IMR-90 (cell line): ENCODE measurements around the gene PIGM. TPM values are rescaled to one million over a fixed set of nuclear protein-coding genes. Genes with fewer than 3 reads are reported as not detected.

Source experiments
- ATAC-seq: fragments of 200-7000 bp; cut with Tn5 transposase; 2 replicates; pipeline ENCODE4 v1.9.1; 2020; ENCODE audit warnings: low read depth, mild to moderate bottlenecking, moderate library complexity
- BruUV-seq: library from RNA; stranded (reverse); fragments of 400-500 nt; replicated peaks from 2 replicates; lab custom pipeline; 2021; lab: Mats Ljungman, UMichigan
- CTCF ChIA-PET: fragments of 300-600 bp; formaldehyde crosslinking; extraction: SDS; loops from one replicate; lab custom pipeline; 2021; ENCODE audit warnings: antibody characterized with exemption; lab: Yijun Ruan, JAX
- POLR2A ChIA-PET: fragments of 300-600 bp; sonication (Branson Sonifier 250); formaldehyde crosslinking; loops from one replicate; lab custom pipeline; 2022; ENCODE audit warnings: antibody characterized with exemption; ENCODE audit not compliant: unreplicated experiment; lab: Charles Lee
- DNase-seq: peaks from one replicate; pipeline ENCODE4 v3.0.0; 2013
- H2AFZ ChIP-seq: replicated peaks from 2 replicates; pipeline ENCODE3; 2013; ENCODE audit warnings: low read length, mild to moderate bottlenecking; ENCODE audit not compliant: poor library complexity
- H2AK5ac ChIP-seq: 2 replicates; pipeline ENCODE4 v1.6.1; 2013; ENCODE audit warnings: low read depth, low read length, inconsistent platforms
- H2AK9ac ChIP-seq: replicated peaks from 2 replicates; pipeline ENCODE3; 2013; ENCODE audit warnings: mild to moderate bottlenecking, low read depth, low read length, moderate library complexity; ENCODE audit not compliant: poor library complexity
- H2BK120ac ChIP-seq: 2 replicates; pipeline ENCODE4 v1.6.1; 2013; ENCODE audit warnings: low read depth, low read length, inconsistent platforms
- H2BK15ac ChIP-seq: 3 replicates; pipeline ENCODE4 v1.6.1; 2013; ENCODE audit warnings: low read depth, low read length, inconsistent platforms
- H2BK20ac ChIP-seq: 2 replicates; pipeline ENCODE4 v1.6.1; 2013; ENCODE audit warnings: low read depth, mild to moderate bottlenecking, inconsistent platforms, low read length, moderate library complexity
- H2BK5ac ChIP-seq: 2 replicates; pipeline ENCODE4 v1.6.1; 2013; ENCODE audit warnings: mild to moderate bottlenecking, low read depth, low read length, inconsistent platforms; ENCODE audit not compliant: poor library complexity, severe bottlenecking
- H3K14ac ChIP-seq: replicated peaks from 2 replicates; pipeline ENCODE4 v1.6.1; 2013; ENCODE audit warnings: low read depth, low read length, inconsistent platforms
- H3K18ac ChIP-seq: 2 replicates; pipeline ENCODE4 v1.6.1; 2013; ENCODE audit warnings: low read depth, low read length, control low read depth
- H3K23ac ChIP-seq: 2 replicates; pipeline ENCODE4 v1.6.1; 2013; ENCODE audit warnings: low read depth, low read length, inconsistent platforms
- H3K27ac ChIP-seq: 2 replicates; pipeline ENCODE4 v1.5.1; 2013; ENCODE audit warnings: mild to moderate bottlenecking, control low read depth, low read length; ENCODE audit not compliant: insufficient read depth
- H3K27me3 ChIP-seq: 2 replicates; pipeline ENCODE4 v1.6.1; 2013; ENCODE audit warnings: low read length; ENCODE audit not compliant: control insufficient read depth, insufficient read depth
- H3K36me3 ChIP-seq: 2 replicates; pipeline ENCODE4 v1.6.1; 2013; ENCODE audit warnings: low read length, mixed read lengths; ENCODE audit not compliant: control insufficient read depth, insufficient read depth
- H3K4ac ChIP-seq: 2 replicates; pipeline ENCODE4 v1.6.1; 2013; ENCODE audit warnings: low read depth, low read length, inconsistent platforms
- H3K4me1 ChIP-seq: 2 replicates; pipeline ENCODE4 v1.6.1; 2013; ENCODE audit warnings: low read length, mixed read lengths; ENCODE audit not compliant: control insufficient read depth, insufficient read depth
- H3K4me2 ChIP-seq: 2 replicates; pipeline ENCODE4 v1.6.1; 2013; ENCODE audit warnings: low read depth, mild to moderate bottlenecking, control low read depth, low read length, moderate library complexity
- H3K4me3 ChIP-seq: 2 replicates; pipeline ENCODE4 v1.5.1; 2013; ENCODE audit warnings: low read depth, mild to moderate bottlenecking, control low read depth, low read length, moderate library complexity; ENCODE audit not compliant: insufficient read depth
- H3K56ac ChIP-seq: 2 replicates; pipeline ENCODE4 v1.6.1; 2013; ENCODE audit warnings: low read length, inconsistent platforms; ENCODE audit not compliant: insufficient read depth; ENCODE audit errors: extremely low read depth
- H3K79me1 ChIP-seq, 2 experiments: 2 replicates each; pipeline ENCODE4 v1.6.1; 2013; ENCODE audit warnings: low read length in 2 of 2, inconsistent platforms in 1 of 2, low read depth in 1 of 2
- H3K9ac ChIP-seq: 2 replicates; pipeline ENCODE4 v1.6.1; 2013; ENCODE audit warnings: low read depth, low read length, control low read depth
- H3K9me1 ChIP-seq: 2 replicates; pipeline ENCODE4 v1.6.1; 2013; ENCODE audit warnings: low read length, inconsistent platforms; ENCODE audit not compliant: insufficient read depth
- H3K9me3 ChIP-seq: 2 replicates; pipeline ENCODE4 v1.6.1; 2013; ENCODE audit warnings: low read length; ENCODE audit not compliant: control insufficient read depth, insufficient read depth
- H4K20me1 ChIP-seq: 2 replicates; pipeline ENCODE4 v1.6.1; 2013; ENCODE audit warnings: low read length, inconsistent platforms; ENCODE audit not compliant: insufficient read depth
- H4K5ac ChIP-seq: 2 replicates; pipeline ENCODE4 v1.6.1; 2013; ENCODE audit warnings: mild to moderate bottlenecking, low read depth, low read length, control low read depth
- H4K8ac ChIP-seq, 2 experiments: 2 replicates each; pipeline ENCODE4 v1.6.1; 2013; ENCODE audit warnings: low read depth in 2 of 2, low read length in 2 of 2, control low read depth in 1 of 2, inconsistent platforms in 1 of 2
- H4K91ac ChIP-seq: 2 replicates; pipeline ENCODE4 v1.6.1; 2013; ENCODE audit warnings: low read depth, low read length, inconsistent platforms; ENCODE audit not compliant: insufficient read depth
- CEBPB ChIP-seq: IDR thresholded peaks from 2 replicates; pipeline ENCODE4 v1.6.1; 2012; ENCODE audit warnings: low read depth, low read length, improper control_type of control experiment
- CHD1 ChIP-seq: IDR thresholded peaks from 2 replicates; pipeline ENCODE4 v1.6.1; 2012; ENCODE audit warnings: low read depth, low read length, improper control_type of control experiment
- FOS ChIP-seq: fragments of 150-350 bp; IDR thresholded peaks from 2 replicates; pipeline ENCODE4 v1.6.1; 2016; ENCODE audit warnings: low read depth, low read length
- MAFK ChIP-seq: IDR thresholded peaks from 2 replicates; pipeline ENCODE4 v1.6.1; 2012; ENCODE audit warnings: low read depth, low read length, improper control_type of control experiment
- NFE2L2 ChIP-seq: fragments of 150-350 bp; IDR thresholded peaks from 2 replicates; pipeline ENCODE4 v1.6.1; 2016; ENCODE audit warnings: low read depth, mild to moderate bottlenecking, low read length
- RFX5 ChIP-seq: IDR thresholded peaks from 2 replicates; pipeline ENCODE4 v1.8.0; 2012; ENCODE audit warnings: low read depth, mild to moderate bottlenecking, low read length, moderate library complexity
- SMC3 ChIP-seq: fragments of 150-350 bp; IDR thresholded peaks from 2 replicates; pipeline ENCODE4 v1.6.1; 2016; ENCODE audit warnings: low read depth, mild to moderate bottlenecking, antibody characterized with exemption, low read length, moderate library complexity
- WGBS, 2 experiments: methylation state at CpG; one replicate each; pipeline versions ENCODE4 v1.1.5 to v1.1.7; 2013; ENCODE audit warnings: missing lambda C conversion rate in 2 of 2; ENCODE audit not compliant: insufficient read length in 1 of 2; ENCODE audit errors: extremely low coverage in 2 of 2; 5-methylcytosine and 5-hydroxymethylcytosine counted together
- dilution Hi-C: fragments of 300-500 bp; cut with HindIII; formaldehyde crosslinking; loops from one replicate; pipeline ENCODE4 v1.14.3; 2018; ENCODE audit warnings: low sequenced_read_pairs; ENCODE audit not compliant: unreplicated experiment
- in situ Hi-C: fragments of 300-500 bp; cut with MboI; formaldehyde crosslinking; loops from 3 replicates; pipeline ENCODE4 v1.14.3; 2019; ENCODE audit warnings: low sequenced_read_pairs, inconsistent platforms, mixed read lengths
- intact Hi-C: fragments of 100-400 bp; cut with micrococcal nuclease; formaldehyde crosslinking; loops from 2 replicates; pipeline ENCODE4 v1.10.0; 2022
- polyA plus RNA-seq, 3 experiments: library from polyadenylated mRNA; depleted of rRNA; stranded (reverse); fragments of >200 nt; gene quantifications; 2 replicates each; pipeline ENCODE4 v1.2.3, GENCODE V29; 2012; ENCODE audit warnings: low replicate concordance in 1 of 3
- total RNA-seq: library from RNA; depleted of rRNA; stranded (reverse); fragments of >200 nt; gene quantifications from 2 replicates; pipeline ENCODE4 v1.2.3, GENCODE V29; 2012
- TF ChIP-seq, protein P1 (sequence below): fragments of 150-350 bp; IDR thresholded peaks from 2 replicates; pipeline ENCODE4 v1.6.1; 2016; ENCODE audit warnings: low read depth, mild to moderate bottlenecking, low read length, moderate library complexity, borderline replicate concordance

The PIGM gene
- total and polyA plus RNA-seq, 2 of the 4 experiments (the other 2 are of a cell fraction) = 2.9 TPM

DNA sequence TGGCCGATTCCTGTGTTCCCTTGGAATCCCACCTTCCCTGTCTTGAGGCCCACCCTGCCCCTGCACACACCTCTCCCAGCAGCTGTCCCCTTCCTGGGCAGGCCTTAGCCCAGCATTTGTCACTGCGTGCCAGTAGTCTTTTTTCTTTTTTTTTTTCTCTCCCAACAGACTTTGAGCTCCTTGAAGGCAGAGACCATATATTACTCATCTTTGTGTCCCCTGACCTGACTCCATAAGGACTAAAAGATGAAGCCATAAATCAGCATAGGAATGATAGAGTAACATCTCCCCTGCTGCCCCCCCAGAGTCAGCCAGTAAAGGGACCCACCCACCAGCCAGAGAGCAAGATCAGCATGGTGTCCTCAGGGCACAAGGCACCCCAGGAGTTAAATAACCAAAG, 27.4 kb downstream of the PIGM start:
- Histone ChIP-seq H3K4me1 (no peaks in the 10 kb centered on the region), H3K9me1 (no peaks in the 10 kb centered on the region), H3K56ac (no peak overlapping the region), H3K36me3 (no peaks in the 10 kb centered on the region), H3K18ac (no peak overlapping the region), H2AFZ (no peak overlapping the region), H3K27ac (no peak overlapping the region), H3K4ac (no peak overlapping the region), H3K27me3 (peaks cover 17% of the 10 kb centered on the region), H2AK9ac (no peak overlapping the region), H2BK15ac (no peak overlapping the region), H3K9ac (no peak overlapping the region), H3K4me3 (no peak overlapping the region), H2BK20ac (no peak overlapping the region), H3K23ac (no peak overlapping the region), H2BK120ac (no peak overlapping the region), H2AK5ac (no peak overlapping the region), H4K91ac (no peak overlapping the region), H3K4me2 (no peak overlapping the region), H2BK5ac (no peak overlapping the region), H3K14ac (no peak overlapping the region), H4K5ac (no peak overlapping the region), H4K20me1 (no peaks in the 10 kb centered on the region), H3K9me3 (no peaks in the 10 kb centered on the region), H3K79me1 (no peaks in the 10 kb centered on the region), H4K8ac (no peak overlapping the region)
- TF ChIP-seq FOS (no peak), MAFK (no peak), NFE2L2 (no peak), RFX5 (no peak), SMC3 (no peak), CHD1 (no peak), CEBPB (no peak)
- TF ChIP-seq, protein P1, sequence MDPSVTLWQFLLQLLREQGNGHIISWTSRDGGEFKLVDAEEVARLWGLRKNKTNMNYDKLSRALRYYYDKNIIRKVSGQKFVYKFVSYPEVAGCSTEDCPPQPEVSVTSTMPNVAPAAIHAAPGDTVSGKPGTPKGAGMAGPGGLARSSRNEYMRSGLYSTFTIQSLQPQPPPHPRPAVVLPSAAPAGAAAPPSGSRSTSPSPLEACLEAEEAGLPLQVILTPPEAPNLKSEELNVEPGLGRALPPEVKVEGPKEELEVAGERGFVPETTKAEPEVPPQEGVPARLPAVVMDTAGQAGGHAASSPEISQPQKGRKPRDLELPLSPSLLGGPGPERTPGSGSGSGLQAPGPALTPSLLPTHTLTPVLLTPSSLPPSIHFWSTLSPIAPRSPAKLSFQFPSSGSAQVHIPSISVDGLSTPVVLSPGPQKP = no peak
- no peak for ATAC-seq
- ChIA-PET CTCF (interaction anchor here (0.5 kb wide), 1 partner anchor 25 kb away, joined by 4 read pairs; no protein-coding TSS in a partner anchor), POLR2A (interaction anchor here (0.6 kb wide), 1 partner anchor 26 kb away, joined by 3 read pairs; no protein-coding TSS in a partner anchor)
- intact Hi-C loops = no loop called here
- dilution Hi-C loops = no loop called here
- 100% methylated on average over 1 of the region's 2 CpGs; no CpG with 5 or more reads in 1 of the 2 experiments for WGBS, 2 experiments
- in situ Hi-C loops = loop anchor here (10.0 kb wide), 1 partner anchor 220 kb away; the partner anchor contains the start of gene DUSP23
- DNase-seq = no peak
- BruUV-seq = no TSS peak
